NCI-H460 (cell line): ENCODE data around the gene AHCTF1. TPM values are rescaled to one million over a fixed set of nuclear protein-coding genes. Genes with fewer than 3 reads are reported as not detected.

Experiments
- DNase-seq: peaks from one replicate; pipeline ENCODE4 v3.0.0-alpha.2; 2016; ENCODE audit warnings: low read depth; ENCODE audit errors: extremely low read depth
- polyA plus RNA-seq: library from polyadenylated mRNA; depleted of rRNA; stranded (reverse); fragments of >200 nt; gene quantifications from 2 replicates; pipeline ENCODE4 v1.2.3, GENCODE V29; 2014; cell fraction: nucleus; rRNA removed
- total RNA-seq: library from RNA; depleted of rRNA; stranded (reverse); fragments of >200 nt; shearing (Covaris generic); gene quantifications from 2 replicates; pipeline ENCODE4 v1.2.3, GENCODE V29; 2014; rRNA removed

The AHCTF1 gene
- total RNA-seq = 71.5 and 77.3 TPM in 2 replicates
- polyA plus RNA-seq = 43.4 and 55.6 TPM in 2 replicates

GRCh38 chr1:246931549-246932365 is at the start of gene AHCTF1:
Gene AHCTF1 (minus strand): TSS chr1:246931948. CDS start chr1:246918370, 13,578 bp downstream.
- peak; percentile 99 for DNase-seq

- no peak for DNase-seq
These were observed 47.0 kb upstream of the AHCTF1 start for GRCh38 chr1:246978785-246979184.

- DNase-seq = no peak
These were observed 46.5 kb upstream of the AHCTF1 start for GRCh38 chr1:246978281-246978680.

GRCh38 chr1:246971969-246972368 is 40.2 kb upstream of the AHCTF1 start:
- no peak for DNase-seq

- peak; percentile 30 for DNase-seq
These were observed 39.5 kb upstream of the AHCTF1 start for GRCh38 chr1:246971090-246971721.

GRCh38 chr1:246969621-246970020 is 37.9 kb upstream of the AHCTF1 start:
- DNase-seq = no peak

GRCh38 chr1:246966502-246966901 is 34.8 kb upstream of the AHCTF1 start:
- no peak for DNase-seq

GRCh38 chr1:246959944-246960693 is 28.4 kb upstream of the AHCTF1 start:
- no peak for DNase-seq

- DNase-seq = no peak
These were observed 22.4 kb upstream of the AHCTF1 start for GRCh38 chr1:246954126-246954525.

- no peak for DNase-seq
These were observed 19.7 kb upstream of the AHCTF1 start for GRCh38 chr1:246951413-246951812.

- no peak for DNase-seq
These were observed 18.2 kb upstream of the AHCTF1 start for GRCh38 chr1:246949956-246950355.

GRCh38 chr1:246947255-246947654 is 15.5 kb upstream of the AHCTF1 start:
- no peak for DNase-seq

- DNase-seq = no peak
These were observed 14.6 kb upstream of the AHCTF1 start for GRCh38 chr1:246946366-246946765.

GRCh38 chr1:246934765-246935164 is 3.0 kb upstream of the AHCTF1 start:
- DNase-seq = no peak

GRCh38 chr1:246933893-246934292 is 2.1 kb upstream of the AHCTF1 start:
- no peak for DNase-seq

- no peak for DNase-seq
These were observed 585 bp upstream of the AHCTF1 start for GRCh38 chr1:246932366-246932700.

GRCh38 chr1:246930830-246931548 is 759 bp downstream of the AHCTF1 start:
- peak; percentile 33 for DNase-seq

GRCh38 chr1:246925997-246926626 is 5.6 kb downstream of the AHCTF1 start:
- DNase-seq = no peak

GRCh38 chr1:246923900-246924299 is 7.8 kb downstream of the AHCTF1 start:
- no peak for DNase-seq

- no peak for DNase-seq
These were observed 8.3 kb downstream of the AHCTF1 start for GRCh38 chr1:246923482-246923881.
